Measurements from ENCODE around the gene SSR4.

SSR4 gene

DNA sequence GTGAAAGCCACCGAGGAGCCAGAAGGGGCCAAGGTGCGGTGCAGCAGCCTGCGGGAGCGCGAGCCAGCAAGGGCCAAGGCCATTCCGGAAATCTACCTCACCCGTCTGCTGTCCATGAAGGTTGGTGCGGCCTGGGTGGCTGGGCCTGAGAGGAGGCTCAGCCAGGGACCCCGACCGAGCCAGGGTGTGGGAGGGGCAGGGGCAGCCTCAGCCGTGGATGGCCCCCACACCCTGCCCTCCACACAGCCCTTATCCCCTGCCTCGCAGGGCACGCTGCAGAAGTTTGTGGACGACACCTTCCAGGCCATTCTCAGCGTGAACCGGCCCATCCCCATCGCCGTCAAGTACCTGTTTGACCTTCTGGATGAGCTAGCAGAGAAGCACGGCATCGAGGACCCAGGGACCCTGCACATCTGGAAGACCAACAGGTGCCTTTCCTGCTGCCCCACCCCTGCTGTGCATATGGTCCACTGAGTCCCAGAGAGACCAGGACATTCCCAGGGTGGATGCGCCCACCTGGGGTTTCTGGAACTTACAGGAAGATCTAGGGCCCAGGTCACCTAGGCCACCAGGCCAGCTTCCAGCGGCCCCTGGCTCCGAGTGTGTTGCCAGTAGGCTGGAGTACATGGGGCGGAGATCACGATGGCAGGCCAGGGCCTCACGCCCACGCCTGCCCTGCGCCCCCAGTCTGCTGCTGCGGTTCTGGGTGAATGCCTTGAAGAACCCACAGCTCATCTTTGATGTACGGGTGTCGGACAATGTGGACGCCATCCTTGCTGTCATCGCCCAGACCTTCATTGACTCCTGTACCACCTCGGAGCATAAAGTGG lies 17.0 kb upstream of the SSR4 start:
- no peak overlapping the region for H3K27ac ChIP-seq (ENCODE audit: low read length)
- H3K4me1 ChIP-seq (ENCODE audit: control insufficient read depth in 1 of 2, insufficient read depth in 2 of 2, low read length in 2 of 2), result peaks cover 0 to 17% of the 10 kb centered on the region in 2 donors
- no peaks in the 10 kb centered on the region for H3K27me3 ChIP-seq (ENCODE audit: low read depth, low read length)
- peaks cover 0 to 6% of the 10 kb centered on the region in 2 donors for H3K36me3 ChIP-seq (ENCODE audit: control insufficient read depth in 1 of 2, insufficient read depth in 2 of 2, low read length in 2 of 2)
- no peaks in the 10 kb centered on the region for H3K9me3 ChIP-seq (ENCODE audit: control insufficient read depth in 1 of 2, low read length in 2 of 2)
- no peak overlapping the region for H3K4me3 ChIP-seq (ENCODE audit: low read depth in 1 of 2, low read length in 2 of 2)

DNA sequence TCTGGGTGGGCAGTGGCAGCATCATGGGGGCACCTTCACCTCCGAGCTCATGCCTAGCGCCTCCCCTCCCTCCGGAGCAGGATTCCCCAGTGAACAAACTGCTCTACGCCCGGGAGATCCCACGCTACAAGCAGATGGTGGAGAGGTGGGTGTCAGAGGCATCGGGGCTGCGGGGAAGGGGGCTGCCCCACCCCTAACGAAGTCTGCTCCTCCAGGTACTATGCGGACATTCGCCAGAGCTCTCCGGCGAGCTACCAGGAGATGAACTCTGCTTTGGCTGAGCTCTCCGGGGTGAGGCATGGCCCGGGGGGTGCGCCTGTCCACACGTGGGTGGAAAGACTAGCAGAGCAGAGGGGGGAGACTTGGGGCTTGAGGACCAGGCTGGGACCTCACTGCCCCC lies 16.3 kb upstream of the SSR4 start:
- Histone ChIP-seq H3K4me3 (ENCODE audit: low read depth in 1 of 2, low read length in 2 of 2) (no peak overlapping the region), H3K9me3 (ENCODE audit: control insufficient read depth in 1 of 2, low read length in 2 of 2) (no peaks in the 10 kb centered on the region), H3K27ac (ENCODE audit: low read length) (no peak overlapping the region), H3K36me3 (ENCODE audit: control insufficient read depth in 1 of 2, insufficient read depth in 2 of 2, low read length in 2 of 2) (peaks cover 0 to 6% of the 10 kb centered on the region in 2 donors), H3K4me1 (ENCODE audit: control insufficient read depth in 1 of 2, insufficient read depth in 2 of 2, low read length in 2 of 2) (peaks cover 0 to 17% of the 10 kb centered on the region in 2 donors), H3K27me3 (ENCODE audit: low read depth, low read length) (no peaks in the 10 kb centered on the region)

DNA sequence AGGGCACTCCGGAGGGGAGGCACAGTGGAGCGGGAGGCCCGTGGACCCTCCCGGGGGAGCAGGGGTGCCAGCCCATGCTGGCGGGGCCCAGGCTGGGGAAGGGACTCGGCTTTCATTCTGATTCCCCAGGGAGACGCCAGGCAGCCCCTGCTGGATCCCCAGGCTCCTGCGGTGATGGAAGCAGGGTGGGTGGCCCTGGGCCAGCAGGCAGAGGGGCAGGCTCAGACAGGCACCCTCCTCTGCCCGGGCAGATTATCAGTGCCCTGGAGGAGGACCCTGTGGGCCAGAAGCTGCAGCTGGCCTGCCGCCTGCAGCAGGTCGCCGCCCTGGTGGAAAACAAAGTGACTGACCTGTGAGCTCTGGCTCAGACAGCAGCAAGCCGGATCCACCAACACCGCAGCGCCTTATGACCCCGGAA lies 15.8 kb upstream of the SSR4 start:
- Histone ChIP-seq H3K9me3 (ENCODE audit: control insufficient read depth in 1 of 2, low read length in 2 of 2) (no peaks in the 10 kb centered on the region), H3K27me3 (ENCODE audit: low read depth, low read length) (no peaks in the 10 kb centered on the region), H3K36me3 (ENCODE audit: control insufficient read depth in 1 of 2, insufficient read depth in 2 of 2, low read length in 2 of 2) (peaks cover 0 to 5% of the 10 kb centered on the region in 2 donors), H3K4me3 (ENCODE audit: low read depth in 1 of 2, low read length in 2 of 2) (no peak overlapping the region), H3K4me1 (ENCODE audit: control insufficient read depth in 1 of 2, insufficient read depth in 2 of 2, low read length in 2 of 2) (peaks cover 0 to 17% of the 10 kb centered on the region in 2 donors), H3K27ac (ENCODE audit: low read length) (no peak overlapping the region)

DNA sequence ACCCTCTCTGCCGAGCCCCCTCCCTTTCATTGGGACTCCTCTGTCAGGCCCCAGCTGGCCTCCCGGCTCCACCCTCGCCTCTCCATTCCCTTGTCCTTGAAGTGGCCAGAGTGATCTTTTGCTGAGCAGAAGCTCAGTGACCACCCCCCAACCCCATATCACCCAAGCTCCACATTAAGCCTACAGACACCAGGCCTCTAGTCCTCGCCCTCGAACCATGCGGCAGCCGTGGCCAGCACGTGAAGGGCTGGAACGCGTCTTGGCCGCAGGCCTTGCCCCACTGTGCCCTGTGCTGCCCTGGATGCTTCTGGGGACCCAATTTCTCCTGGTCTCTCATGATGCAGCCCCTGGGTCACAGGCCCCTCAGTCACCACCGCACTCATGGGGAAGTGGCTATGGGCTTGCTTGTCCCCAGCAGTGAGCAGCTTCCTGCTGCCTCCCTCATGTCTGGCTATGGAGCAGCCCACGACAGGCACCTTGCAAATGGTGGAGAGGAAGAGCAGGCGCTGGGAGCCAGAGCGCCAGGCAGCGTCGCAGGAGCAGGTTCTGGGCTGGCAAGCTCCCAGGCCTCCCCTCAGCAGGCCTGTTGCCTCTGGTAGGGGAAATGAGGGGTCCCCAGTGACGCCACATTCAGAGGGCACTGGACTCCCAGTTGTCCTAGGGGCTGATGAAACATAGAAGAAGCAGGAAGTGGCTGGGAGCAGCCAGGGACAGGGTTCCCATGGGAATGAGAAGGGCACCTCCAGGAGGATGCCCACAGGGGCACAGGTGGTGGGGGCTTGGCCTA lies 14.4 kb upstream of the SSR4 start:
- Histone ChIP-seq H3K4me3 (ENCODE audit: low read depth in 1 of 2, low read length in 2 of 2) (no peak overlapping the region), H3K27ac (ENCODE audit: low read length) (no peak overlapping the region), H3K36me3 (ENCODE audit: control insufficient read depth in 1 of 2, insufficient read depth in 2 of 2, low read length in 2 of 2) (no peaks in the 10 kb centered on the region), H3K4me1 (ENCODE audit: control insufficient read depth in 1 of 2, insufficient read depth in 2 of 2, low read length in 2 of 2) (peaks cover 0 to 17% of the 10 kb centered on the region in 2 donors), H3K27me3 (ENCODE audit: low read depth, low read length) (no peaks in the 10 kb centered on the region), H3K9me3 (ENCODE audit: control insufficient read depth in 1 of 2, low read length in 2 of 2) (no peaks in the 10 kb centered on the region)

DNA sequence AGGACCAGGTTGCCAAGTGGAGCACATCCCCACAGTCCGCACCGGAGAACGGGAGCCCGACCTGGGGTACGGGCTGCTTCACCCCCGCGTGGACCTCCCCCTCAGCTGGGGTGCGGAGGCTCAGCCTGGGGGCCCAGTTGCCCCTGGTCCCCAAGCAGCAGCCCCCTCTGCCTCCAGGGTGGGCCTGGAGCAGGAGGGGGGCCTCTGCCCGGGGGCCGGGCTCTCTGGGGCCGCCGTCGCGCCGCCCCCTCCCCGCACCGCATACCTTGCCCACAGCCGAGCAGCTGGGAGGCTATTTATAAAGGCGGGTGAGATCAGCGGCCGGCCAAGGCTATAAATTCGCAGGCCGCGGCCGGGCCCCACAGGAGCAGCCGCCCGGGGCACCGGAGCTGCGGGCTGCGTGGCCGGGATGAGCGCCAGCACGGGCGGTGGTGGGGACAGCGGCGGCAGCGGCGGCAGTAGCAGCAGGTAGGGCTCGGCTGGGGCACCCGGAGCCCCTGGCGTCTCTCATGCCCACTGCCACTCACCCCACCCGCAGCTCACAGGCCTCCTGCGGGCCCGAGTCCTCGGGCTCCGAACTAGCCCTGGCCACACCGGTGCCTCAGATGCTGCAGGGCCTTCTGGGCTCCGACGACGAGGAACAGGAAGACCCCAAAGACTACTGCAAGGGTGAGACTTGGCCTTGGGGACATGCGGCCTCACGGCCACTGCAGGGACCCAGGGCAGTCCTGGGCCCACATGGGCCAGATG lies 13.6 kb upstream of the SSR4 start, which contains the start of gene SRPK3:
TSS of gene SRPK3 (plus strand) at position 364 of the 750 bp plus-strand sequence. CDS start at position 410, 46 bp downstream.
- peaks cover 0 to 17% of the 10 kb centered on the region in 2 donors for H3K4me1 ChIP-seq (ENCODE audit: control insufficient read depth in 1 of 2, insufficient read depth in 2 of 2, low read length in 2 of 2)
- H3K9me3 ChIP-seq (ENCODE audit: control insufficient read depth in 1 of 2, low read length in 2 of 2), result no peaks in the 10 kb centered on the region
- no peak within 1 kb of the TSS for H3K4me3 ChIP-seq (ENCODE audit: low read depth in 1 of 2, low read length in 2 of 2)
- H3K36me3 ChIP-seq (ENCODE audit: control insufficient read depth in 1 of 2, insufficient read depth in 2 of 2, low read length in 2 of 2), result peaks cover 0 to 5% of the 10 kb centered on the region in 2 donors
- H3K27ac ChIP-seq (ENCODE audit: low read length), result no peak within 1 kb of the TSS
- no peaks in the 10 kb centered on the region for H3K27me3 ChIP-seq (ENCODE audit: low read depth, low read length)

DNA sequence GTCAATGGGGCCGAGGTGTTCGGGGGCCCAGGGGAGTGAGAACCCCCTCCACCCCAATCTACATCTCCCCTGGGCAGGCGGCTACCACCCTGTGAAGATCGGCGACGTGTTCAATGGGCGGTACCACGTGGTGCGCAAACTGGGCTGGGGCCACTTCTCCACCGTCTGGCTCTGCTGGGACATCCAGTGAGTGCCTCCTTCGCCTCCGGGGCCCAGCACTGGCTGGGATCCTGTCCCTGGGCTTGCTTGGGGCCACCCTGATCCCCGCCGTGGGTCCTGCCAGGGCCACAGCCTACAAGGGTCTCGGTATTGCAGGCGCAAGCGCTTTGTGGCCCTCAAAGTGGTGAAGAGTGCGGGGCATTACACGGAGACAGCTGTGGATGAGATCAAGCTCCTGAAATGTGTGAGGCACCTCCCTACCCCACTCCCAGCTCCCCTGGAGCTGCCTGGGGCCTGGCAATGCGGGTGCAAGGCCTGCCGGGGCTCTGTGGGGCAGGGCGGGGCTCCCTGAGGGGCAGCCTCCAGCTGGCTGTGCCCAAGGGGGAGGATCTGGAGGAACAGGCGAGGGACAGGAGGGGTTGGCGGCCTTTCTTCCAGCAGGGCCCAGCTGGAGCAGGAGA lies 12.9 kb upstream of the SSR4 start:
- H3K27ac ChIP-seq (ENCODE audit: low read length), result no peak overlapping the region
- no peaks in the 10 kb centered on the region for H3K9me3 ChIP-seq (ENCODE audit: control insufficient read depth in 1 of 2, low read length in 2 of 2)
- no peaks in the 10 kb centered on the region for H3K27me3 ChIP-seq (ENCODE audit: low read depth, low read length)
- H3K4me3 ChIP-seq (ENCODE audit: low read depth in 1 of 2, low read length in 2 of 2), result no peak overlapping the region
- H3K36me3 ChIP-seq (ENCODE audit: control insufficient read depth in 1 of 2, insufficient read depth in 2 of 2, low read length in 2 of 2), result peaks cover 0 to 11% of the 10 kb centered on the region in 2 donors
- H3K4me1 ChIP-seq (ENCODE audit: control insufficient read depth in 1 of 2, insufficient read depth in 2 of 2, low read length in 2 of 2), result peaks cover 0 to 17% of the 10 kb centered on the region in 2 donors

DNA sequence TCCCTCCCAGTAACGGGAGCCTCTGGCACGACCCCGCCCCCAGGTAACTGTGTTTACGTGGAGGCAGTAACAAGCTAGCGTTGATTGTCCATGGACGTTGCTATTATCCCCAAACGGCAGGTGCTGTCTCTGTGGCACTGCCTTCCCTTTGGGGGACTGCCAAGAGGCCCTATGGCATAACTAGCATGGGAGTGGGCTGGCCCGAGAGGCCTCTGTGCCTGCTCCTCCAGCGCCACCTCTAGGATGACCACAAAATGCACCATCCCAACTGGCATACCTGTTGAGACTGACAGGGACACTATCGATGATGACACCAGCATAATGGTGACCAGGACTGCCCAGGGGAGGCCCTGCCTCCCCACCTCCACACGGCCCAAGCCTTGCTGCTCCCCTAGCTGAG lies 12.2 kb upstream of the SSR4 start:
- H3K4me1 ChIP-seq (ENCODE audit: control insufficient read depth in 1 of 2, insufficient read depth in 2 of 2, low read length in 2 of 2), result peaks cover 0 to 20% of the 10 kb centered on the region in 2 donors
- H3K4me3 ChIP-seq (ENCODE audit: low read depth in 1 of 2, low read length in 2 of 2), result no peak overlapping the region
- no peak overlapping the region for H3K27ac ChIP-seq (ENCODE audit: low read length)
- peaks cover 0 to 18% of the 10 kb centered on the region in 2 donors for H3K36me3 ChIP-seq (ENCODE audit: control insufficient read depth in 1 of 2, insufficient read depth in 2 of 2, low read length in 2 of 2)
- no peaks in the 10 kb centered on the region for H3K27me3 ChIP-seq (ENCODE audit: low read depth, low read length)
- H3K9me3 ChIP-seq (ENCODE audit: control insufficient read depth in 1 of 2, low read length in 2 of 2), result no peaks in the 10 kb centered on the region

DNA sequence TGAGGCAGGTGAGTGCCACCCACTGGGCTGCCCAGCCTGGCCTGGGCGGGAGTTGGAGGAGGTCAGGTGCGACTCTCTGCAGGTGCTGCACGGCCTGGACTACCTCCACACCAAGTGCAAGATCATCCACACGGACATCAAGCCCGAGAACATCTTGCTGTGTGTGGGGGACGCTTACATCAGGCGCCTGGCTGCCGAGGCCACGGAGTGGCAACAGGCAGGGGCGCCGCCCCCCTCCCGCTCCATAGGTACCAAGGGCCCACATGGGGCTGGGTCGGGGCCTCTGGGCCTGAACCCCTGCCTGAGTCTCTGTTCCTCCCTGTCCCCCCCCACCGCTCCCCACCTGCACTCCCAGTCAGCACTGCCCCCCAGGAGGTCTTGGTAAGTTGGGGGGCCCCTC lies 11.6 kb upstream of the SSR4 start:
- Histone ChIP-seq H3K27ac (ENCODE audit: low read length) (no peak overlapping the region), H3K27me3 (ENCODE audit: low read depth, low read length) (no peaks in the 10 kb centered on the region), H3K4me1 (ENCODE audit: control insufficient read depth in 1 of 2, insufficient read depth in 2 of 2, low read length in 2 of 2) (peaks cover 0 to 20% of the 10 kb centered on the region in 2 donors), H3K4me3 (ENCODE audit: low read depth in 1 of 2, low read length in 2 of 2) (no peak overlapping the region), H3K36me3 (ENCODE audit: control insufficient read depth in 1 of 2, insufficient read depth in 2 of 2, low read length in 2 of 2) (peaks cover 0 to 23% of the 10 kb centered on the region in 2 donors), H3K9me3 (ENCODE audit: control insufficient read depth in 1 of 2, low read length in 2 of 2) (no peaks in the 10 kb centered on the region)

DNA sequence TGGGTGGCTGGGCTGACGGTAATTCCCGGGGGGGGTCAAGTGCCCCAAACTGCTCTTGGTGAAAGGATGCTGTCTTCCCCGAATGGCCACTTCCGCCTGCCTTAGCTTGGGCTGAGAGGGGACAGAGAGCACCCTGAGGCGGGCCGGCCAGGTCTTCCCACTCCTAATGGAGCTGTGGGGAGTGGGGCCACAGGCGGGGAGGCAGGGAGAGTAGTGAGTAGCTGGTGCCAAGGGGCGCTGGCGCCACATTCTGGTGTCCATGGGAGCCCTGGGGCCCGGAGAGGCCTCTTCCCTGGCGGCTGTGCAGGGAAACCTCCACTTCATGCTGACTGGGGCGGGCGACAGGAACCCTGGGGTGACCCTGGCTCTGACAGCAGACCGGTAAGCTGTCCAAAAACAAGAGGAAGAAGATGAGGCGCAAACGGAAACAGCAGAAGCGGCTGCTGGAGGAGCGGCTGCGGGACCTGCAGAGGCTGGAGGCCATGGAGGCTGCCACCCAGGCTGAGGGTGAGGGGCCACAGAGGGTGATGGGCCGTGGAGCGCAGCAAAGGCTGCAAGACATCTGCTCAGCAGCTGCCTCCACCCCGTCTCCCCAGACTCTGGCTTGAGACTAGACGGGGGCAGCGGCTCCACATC lies 11.0 kb upstream of the SSR4 start:
- Histone ChIP-seq H3K36me3 (ENCODE audit: control insufficient read depth in 1 of 2, insufficient read depth in 2 of 2, low read length in 2 of 2) (peaks cover 0 to 26% of the 10 kb centered on the region in 2 donors), H3K27ac (ENCODE audit: low read length) (no peak overlapping the region), H3K4me3 (ENCODE audit: low read depth in 1 of 2, low read length in 2 of 2) (no peak overlapping the region), H3K27me3 (ENCODE audit: low read depth, low read length) (no peaks in the 10 kb centered on the region), H3K4me1 (ENCODE audit: control insufficient read depth in 1 of 2, insufficient read depth in 2 of 2, low read length in 2 of 2) (peaks cover 0 to 20% of the 10 kb centered on the region in 2 donors), H3K9me3 (ENCODE audit: control insufficient read depth in 1 of 2, low read length in 2 of 2) (no peaks in the 10 kb centered on the region)

DNA sequence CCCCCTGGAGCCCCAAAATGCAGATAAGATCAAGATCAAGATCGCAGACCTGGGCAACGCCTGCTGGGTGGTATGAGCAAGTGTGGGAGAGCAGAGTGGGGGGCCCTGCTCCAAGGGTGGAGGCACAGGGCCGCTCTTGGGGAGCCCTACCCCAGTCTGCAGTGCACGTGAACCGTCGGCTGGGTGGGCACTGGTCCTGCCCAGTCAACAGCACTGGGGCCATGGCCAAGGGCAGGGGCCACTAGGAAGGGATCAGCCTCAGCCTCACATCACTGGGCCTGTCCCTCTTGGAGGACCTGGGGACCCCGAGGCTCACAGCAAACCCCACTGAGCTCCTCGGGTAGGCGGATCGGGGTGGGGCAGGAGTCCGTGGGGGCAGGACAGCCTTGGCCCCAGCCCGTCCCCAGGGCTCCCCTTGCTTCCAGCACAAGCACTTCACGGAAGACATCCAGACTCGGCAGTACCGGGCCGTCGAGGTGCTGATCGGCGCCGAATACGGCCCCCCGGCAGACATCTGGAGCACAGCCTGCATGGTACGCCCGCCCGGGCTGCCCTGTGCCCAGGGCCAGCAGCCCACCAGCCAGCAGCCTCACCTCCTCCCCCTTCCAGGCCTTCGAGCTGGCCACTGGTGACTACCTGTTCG lies 10.0 kb upstream of the SSR4 start:
- Histone ChIP-seq H3K36me3 (ENCODE audit: control insufficient read depth in 1 of 2, insufficient read depth in 2 of 2, low read length in 2 of 2) (peaks cover 0 to 26% of the 10 kb centered on the region in 2 donors), H3K9me3 (ENCODE audit: control insufficient read depth in 1 of 2, low read length in 2 of 2) (no peaks in the 10 kb centered on the region), H3K27me3 (ENCODE audit: low read depth, low read length) (no peaks in the 10 kb centered on the region), H3K4me3 (ENCODE audit: low read depth in 1 of 2, low read length in 2 of 2) (no peak overlapping the region), H3K4me1 (ENCODE audit: control insufficient read depth in 1 of 2, insufficient read depth in 2 of 2, low read length in 2 of 2) (peaks cover 0 to 20% of the 10 kb centered on the region in 2 donors), H3K27ac (ENCODE audit: low read length) (no peak overlapping the region)

All from muscle layer of duodenum (tissue), 2 donors.